Stimulated activated CD4-positive, alpha-beta T cell treated with anti-CD3 and anti-CD28 coated beads, Interleukin-15, amount 100 ng/mL, for 24 hours (primary cell): Measurements from ENCODE around the gene HSD3B1.
"Not testable (repeated sequence)": the region's sequence is repeated elsewhere in the genome, so short reads cannot be mapped to it uniquely, and the experiment has no call there.

Experiments used
- DNase-seq: peaks from one replicate; pipeline ENCODE4 v3.0.0-alpha.2; 2020

HSD3B1 gene

DNA sequence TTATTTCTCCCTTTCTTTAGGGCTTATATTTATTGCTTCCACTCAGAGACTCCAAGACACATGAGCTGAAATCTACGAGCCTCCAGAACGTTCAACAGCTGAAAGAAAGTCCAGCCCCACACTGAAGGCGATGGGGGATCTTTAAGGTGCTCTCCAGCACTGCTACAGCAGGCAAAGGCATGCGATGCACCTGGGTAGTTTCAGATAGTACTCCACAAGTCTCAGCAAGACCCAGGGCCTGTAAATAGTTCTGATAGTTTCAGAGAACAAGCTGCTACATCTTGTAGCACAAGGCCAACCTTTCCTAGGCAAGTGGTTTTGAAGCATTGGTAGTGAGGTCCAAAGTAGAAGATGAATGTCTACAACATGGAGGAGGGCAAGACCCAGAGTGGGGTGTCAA, 2.2 kb upstream of the HSD3B1 start:
- DNase-seq, result no peak

DNA sequence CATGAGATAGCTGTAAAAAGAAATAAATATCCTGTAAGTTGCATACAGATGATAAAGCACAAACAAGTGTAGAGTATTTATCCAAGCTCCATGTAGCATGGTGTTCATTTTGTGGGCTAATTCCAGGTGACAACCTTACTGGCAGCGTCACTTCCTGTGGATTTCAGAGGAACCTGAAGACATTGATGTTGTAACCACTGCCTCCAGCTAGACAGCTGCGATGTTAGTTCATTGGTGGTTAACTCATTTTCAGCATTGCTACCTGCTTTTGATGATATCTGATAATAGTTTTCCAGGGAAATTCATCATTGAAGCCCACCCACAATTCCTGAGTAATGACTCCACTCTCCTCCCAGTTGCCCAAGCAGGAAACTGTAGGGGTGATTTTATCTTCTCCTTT, 3.0 kb downstream of the HSD3B1 start:
- DNase-seq, result no peak

GRCh38 chr1:119515221-119515620, 8.2 kb downstream of the HSD3B1 start:
- no peak for DNase-seq

DNA sequence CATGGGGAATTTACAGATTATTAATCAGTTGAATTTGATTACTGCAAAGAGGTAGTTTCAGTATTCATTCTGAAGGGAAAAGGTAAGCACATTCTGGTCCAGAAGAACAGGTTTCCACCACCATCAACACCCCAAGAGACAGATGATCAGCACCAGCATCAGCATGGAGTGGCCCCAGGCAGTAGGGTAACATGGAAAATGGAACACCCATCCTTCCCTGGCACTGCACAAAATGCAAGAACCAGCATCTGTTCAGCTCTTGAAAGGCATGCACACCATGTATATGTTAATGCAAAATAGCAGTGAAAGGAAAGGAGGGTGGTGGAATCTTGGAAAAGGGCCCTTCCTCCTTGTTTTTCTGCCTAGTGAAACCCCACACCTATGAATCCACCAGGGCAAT, 9.2 kb downstream of the HSD3B1 start:
- DNase-seq, result no peak

GRCh38 chr1:119516680-119517079, 9.7 kb downstream of the HSD3B1 start:
- no peak for DNase-seq

DNA sequence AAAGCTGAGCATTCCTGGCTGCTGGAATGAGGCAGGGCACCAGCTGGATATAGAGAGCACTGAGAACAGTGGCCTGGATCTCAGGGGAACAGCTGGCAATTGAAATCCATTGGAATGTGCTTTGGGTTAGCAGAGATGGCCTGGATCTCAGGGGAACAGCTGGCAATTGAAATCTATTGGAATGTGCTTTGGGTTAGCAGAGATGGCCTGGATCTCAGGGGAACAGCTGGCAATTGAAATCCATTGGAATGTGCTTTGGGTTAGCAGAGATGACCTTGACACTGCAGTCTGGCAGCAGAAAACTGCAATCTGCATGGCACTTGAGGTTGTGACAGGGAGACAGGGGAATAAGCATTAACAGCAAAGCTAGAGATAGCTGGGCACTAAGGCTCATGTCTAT, 10.7 kb downstream of the HSD3B1 start:
- DNase-seq, result not testable (repeated sequence)

DNA sequence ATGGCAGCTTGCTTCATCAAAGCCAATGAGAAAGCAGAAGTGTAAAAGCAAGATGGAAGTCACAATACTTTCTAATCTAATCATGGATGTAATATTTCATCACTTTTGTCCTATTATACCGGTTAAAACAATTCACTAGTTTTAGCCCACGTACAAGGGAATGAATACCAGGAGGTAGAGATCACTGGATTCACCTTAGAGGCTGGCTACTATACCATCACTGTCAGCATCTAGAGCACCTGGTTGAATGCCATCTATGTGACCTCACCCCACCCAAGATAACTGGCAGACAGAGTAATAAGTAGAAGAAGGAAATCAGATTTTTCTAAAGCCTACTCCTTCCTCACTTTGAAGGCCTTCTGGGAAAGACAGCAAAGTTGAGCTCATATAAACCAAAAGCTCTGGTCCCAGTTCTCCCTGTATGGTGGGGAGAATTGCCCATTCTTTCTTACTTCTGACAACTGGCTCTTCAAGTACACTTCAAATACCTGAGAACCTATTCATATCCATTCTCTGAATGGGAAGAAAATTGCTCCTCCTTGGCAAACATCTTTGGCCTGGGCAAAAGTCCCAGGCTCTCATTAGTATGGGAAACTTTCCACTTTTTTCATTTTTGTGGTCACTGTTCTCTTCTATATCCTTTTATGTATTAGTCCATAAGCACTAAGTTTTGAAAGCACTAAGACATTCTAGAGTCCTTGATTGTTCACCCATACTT, 24.8 kb downstream of the HSD3B1 start:
- DNase-seq, result no peak

GRCh38 chr1:119532324-119532910, 25.4 kb downstream of the HSD3B1 start:
- no peak for DNase-seq

DNA sequence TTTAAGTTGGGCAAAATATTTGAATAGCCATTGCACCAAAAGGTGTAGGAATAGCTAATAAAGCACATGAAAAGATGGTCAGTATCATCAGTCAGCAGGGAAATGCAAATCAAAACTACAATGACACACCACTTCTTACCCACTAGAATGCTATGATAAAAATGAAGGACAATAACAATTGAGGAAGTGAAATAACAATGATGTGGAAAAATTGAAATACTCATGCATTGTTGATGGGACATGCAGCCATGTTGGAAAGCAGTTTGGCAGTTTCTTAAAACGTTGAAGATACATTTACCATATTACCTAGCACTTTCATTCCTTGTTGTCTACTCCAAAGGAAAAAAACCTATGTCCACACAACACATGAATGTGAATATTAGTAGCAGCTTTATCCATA, 28.4 kb downstream of the HSD3B1 start:
- no peak for DNase-seq

- DNase-seq, result no peak
Observed at GRCh38 chr1:119537966-119538365, 31.0 kb downstream of the HSD3B1 start.

GRCh38 chr1:119539636-119540035, 32.6 kb downstream of the HSD3B1 start:
- DNase-seq, result no peak

GRCh38 chr1:119541389-119541788, 34.4 kb downstream of the HSD3B1 start:
- DNase-seq, result no peak

DNA sequence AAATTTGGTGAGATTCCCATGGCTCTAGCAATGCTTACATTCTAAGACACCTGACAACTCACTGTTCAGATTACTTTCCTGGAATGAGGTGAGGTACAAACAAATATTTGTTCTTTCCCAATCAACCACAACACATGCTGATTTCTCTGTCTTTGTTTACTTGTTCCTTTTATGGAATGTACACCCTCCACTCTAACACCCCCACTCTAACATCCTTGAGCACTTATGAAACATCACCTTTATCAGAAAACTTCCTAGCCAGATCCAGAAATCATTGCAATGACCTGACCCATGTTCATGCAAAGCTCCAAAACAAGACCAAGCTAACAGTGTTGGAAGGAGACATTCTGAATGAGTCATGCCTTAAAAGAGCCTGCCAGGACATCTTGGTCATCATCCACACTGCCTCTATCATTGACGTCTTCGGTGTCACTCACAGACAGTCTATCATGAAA, 35.5 kb downstream of the HSD3B1 start:
- DNase-seq, result no peak

DNA sequence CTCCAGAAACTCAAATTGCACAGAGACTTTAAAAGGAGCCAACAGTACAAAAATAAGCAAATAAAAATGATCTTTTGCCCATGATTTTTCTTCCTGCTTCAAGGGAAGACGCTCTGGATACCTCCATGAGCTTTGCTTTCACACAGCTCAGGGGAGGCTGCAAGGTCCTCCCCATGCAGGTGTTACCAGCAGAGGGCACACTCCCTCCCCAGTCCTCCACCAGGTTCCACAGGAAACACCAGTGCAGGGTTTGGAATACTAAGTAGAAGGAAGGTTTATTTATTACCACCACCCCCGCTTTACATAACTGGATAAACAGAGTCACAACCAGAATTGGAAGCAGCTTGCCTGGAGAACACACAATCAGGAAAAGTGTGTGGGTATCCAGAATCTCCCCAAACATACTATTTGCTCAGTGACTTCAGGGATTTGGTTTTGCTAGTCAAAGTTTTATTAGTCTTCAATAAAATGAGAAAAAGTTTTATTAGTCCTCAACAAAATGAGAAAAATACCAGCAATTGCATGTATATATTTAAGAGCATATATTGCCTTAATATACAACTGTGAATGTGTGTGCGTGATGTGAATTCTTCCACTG, 37.3 kb downstream of the HSD3B1 start:
- DNase-seq, result peak; percentile 21

- no peak for DNase-seq
Observed at GRCh38 chr1:119546641-119547040, 39.6 kb downstream of the HSD3B1 start.

GRCh38 chr1:119547306-119547705, 40.3 kb downstream of the HSD3B1 start:
- DNase-seq, result no peak

- no peak for DNase-seq
Observed at GRCh38 chr1:119547805-119548204, 40.8 kb downstream of the HSD3B1 start.

GRCh38 chr1:119549719-119550132, 42.7 kb downstream of the HSD3B1 start:
- peak; percentile 24 for DNase-seq

GRCh38 chr1:119550381-119550780, 43.4 kb downstream of the HSD3B1 start:
- no peak for DNase-seq

DNA sequence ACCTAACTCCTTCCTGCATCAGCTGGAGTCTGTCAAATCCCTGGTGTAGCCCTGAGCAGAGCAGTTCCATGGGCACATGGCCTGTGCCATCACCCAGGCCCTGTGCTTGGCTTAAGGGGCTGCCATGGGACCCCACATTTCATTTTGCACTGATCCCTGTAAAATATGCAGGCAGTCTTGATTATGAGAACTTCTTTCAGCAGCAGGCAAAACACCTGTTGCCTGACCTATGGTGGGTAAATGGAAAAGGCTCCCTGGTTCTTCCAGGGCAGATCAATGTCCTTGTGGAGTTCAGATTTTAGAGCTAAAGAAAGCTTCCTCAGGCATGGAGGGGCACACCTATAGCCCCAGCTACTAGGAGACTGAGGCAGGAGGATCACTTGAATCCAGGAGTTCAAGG, 44.2 kb downstream of the HSD3B1 start:
- DNase-seq, result no peak

- DNase-seq, result not testable (repeated sequence)
Observed at GRCh38 chr1:119552656-119553055, 45.6 kb downstream of the HSD3B1 start.

DNA sequence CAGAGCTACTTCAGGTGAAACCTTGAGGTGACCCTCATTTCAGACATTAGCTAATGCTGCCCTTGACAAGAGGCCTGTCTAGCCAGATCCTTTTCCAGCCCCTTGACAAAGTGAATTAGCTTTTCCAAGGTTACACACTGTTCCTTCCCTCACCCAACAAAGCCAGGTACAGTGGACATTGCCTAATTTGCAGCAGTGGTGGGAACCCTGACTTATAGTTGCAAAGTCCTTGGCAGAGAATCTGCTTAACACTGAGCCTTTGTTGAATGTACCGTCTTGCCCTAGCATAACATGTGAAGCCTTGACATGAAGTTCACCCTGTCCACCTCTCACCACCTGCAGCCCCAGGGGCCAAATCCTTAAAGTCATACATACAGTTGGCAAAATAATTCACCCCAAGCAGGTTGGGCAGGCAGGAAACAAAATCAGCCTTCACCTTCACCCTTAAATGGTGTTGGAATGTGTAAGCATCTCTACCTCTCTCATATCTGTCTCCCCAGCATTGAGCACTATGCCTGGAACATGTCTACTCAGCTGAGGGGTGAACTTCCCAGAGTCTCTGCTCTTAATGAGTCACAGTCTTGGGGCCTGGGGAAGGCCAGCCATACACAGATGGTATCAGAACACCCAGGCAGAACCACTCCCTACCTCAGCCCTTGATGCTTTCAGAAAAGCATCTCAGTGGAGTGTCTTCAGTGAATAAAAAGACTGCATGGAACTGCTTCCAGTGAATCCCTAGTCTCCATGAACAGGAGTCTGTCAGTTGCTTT, 46.5 kb downstream of the HSD3B1 start:
- not testable (repeated sequence) for DNase-seq

DNA sequence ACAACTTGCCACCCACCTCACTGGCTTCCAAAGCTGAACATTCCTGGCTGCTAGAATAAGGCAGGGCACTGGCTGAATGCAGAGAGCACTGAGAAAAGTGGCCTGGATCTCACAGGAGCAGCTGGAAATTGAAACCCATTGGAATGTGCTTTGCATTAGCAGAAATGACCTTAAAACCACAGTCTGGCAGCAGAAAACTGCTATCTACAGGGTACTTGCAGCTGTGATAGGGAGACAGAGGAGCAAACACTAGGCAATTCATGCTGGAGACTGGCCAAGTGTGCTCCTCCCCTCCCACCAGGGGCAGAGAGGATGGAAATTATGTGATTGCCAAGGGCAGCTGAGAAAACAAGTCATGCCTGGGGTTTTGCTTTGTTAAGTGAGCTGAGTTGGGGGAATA, 47.2 kb downstream of the HSD3B1 start:
- no peak for DNase-seq

GRCh38 chr1:119556423-119556822, 49.4 kb downstream of the HSD3B1 start:
- no peak for DNase-seq
